Anterior cingulate cortex (tissue), 58 donors: ENCODE data around the gene HSD17B2.

ENCODE experiments used
- DNase-seq, 58 donors: peaks; one replicate each; lab custom pipeline; 2025; lab: John Stamatoyannopoulos, UW

HSD17B2 gene

DNA sequence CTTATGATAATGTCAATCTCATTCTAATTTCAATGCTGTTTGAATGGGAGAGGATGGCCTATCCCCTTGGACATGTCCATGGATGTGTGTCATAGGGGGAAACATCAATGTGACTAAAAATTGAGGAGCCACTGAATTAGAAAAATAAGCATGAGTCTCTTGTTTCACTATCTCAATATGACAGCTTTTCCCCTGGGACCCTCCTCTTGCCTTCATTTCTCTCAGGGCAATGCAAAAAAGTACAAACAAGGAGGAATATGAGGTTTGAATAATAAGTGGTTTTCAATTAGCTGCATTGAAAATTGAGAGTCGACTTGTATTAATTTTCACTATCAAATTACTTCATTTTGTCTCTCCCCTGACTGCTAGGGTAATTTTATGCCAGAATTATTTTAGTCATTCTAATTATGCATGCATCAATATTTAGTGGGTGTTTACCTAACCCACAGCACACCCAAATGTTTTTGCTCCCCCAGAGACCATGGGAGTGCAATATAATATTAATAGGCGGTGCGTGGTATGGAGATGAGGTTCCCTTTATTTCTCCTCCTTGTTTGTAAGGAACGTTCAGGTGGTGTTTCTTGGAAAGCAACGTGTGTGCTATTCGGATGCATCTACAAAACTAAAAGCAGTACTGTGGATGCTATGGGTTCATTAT is 17.0 kb upstream of the HSD17B2 start:
- no peak for DNase-seq

- no peak for DNase-seq
Measured at GRCh38 chr16:82019535-82019934, 15.5 kb upstream of the HSD17B2 start.

GRCh38 chr16:82020051-82020450 is 15.0 kb upstream of the HSD17B2 start:
- no peak for DNase-seq

- DNase-seq, result no peak
Measured at GRCh38 chr16:82023206-82023605, 11.8 kb upstream of the HSD17B2 start.

GRCh38 chr16:82024316-82024715 is 10.7 kb upstream of the HSD17B2 start:
- peak in 2 of 58 donors; percentile 12 to 16 for DNase-seq

- DNase-seq, result no peak
Measured at GRCh38 chr16:82024883-82025282, 10.2 kb upstream of the HSD17B2 start.

GRCh38 chr16:82027629-82028064 is 7.4 kb upstream of the HSD17B2 start:
- no peak for DNase-seq

GRCh38 chr16:82031116-82032084 is 3.7 kb upstream of the HSD17B2 start:
- peak in 4 of 58 donors; percentile 1 to 56 (median 14) for DNase-seq

DNA sequence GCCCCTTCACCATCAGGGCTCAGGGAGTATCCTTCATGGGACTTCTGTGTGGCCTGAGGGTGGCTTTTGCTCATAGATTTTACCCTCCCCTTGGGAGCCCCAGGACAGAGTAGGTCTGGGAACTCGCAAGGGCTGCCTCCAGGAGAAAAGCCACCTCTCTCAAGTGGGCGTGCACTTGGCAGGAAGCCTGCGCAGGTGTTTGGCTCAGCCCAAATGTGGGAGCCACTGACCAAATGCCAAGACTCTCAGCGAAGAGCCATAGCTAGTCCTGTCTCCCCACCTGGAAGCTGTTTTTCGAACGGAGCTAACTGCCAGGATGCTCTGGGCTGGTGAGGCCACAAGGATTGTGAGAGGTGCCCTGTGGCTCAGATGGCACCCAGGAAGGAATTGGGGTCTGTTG is 2.0 kb upstream of the HSD17B2 start:
- DNase-seq, result no peak

GRCh38 chr16:82033683-82034300 is 1.3 kb upstream of the HSD17B2 start:
- DNase-seq, result no peak

DNA sequence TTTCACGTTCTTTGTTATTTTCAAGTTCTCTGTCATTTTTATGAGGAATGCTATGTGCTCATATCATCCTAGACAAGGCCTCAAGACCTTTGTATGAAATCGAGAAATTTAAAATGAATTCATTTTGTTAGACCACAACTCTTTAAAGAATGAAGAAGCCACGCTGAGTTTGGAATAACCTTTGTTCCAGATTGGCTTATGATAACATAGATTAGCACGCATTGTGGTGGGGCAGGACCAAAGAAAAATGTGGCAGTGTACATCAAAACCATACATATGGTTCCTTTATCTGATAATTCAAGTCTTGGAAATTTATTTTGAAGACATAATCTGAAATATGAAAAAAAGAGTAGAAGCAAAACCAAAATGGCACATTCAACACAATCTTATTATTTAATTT is 2.2 kb downstream of the HSD17B2 start:
- no peak for DNase-seq

DNA sequence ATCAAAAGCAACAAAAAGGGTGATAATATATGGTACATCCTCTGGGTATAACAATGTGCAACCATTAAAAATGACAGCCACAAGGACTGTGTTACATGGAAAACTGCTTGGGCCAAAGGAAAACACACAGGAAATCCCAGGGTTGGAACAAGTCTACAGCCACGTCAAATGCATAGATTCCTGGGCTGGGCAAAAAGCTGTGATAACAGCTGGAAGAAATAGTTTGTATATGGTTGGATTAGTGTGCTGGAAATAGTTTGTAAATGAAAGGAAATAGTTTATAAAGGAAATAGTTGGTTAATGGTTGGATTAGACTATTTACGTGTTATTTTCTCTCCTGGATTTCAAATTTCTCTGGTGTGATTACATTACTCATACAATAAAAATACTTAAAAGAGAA is 2.6 kb downstream of the HSD17B2 start:
- DNase-seq, result no peak

GRCh38 chr16:82040296-82040695 is 5.2 kb downstream of the HSD17B2 start:
- no peak for DNase-seq

DNA sequence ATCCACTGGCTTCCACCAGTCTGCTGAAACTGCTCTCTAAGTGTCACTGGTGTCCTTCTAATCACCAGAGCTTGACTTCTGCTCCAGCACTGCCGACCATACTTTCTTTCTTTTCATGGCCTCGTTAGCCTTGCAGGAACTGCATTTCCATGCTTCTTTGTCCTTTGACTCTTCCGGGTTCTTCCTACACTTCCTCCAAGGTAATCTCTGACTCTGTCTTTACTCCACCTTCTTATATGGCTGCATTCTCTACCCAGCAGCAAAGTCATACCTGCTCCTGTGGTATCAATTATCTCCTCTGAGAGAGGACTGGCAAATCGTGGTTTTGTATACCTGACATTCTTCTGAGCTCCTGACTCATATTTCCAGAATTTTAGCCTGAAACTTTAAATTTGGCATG is 6.5 kb downstream of the HSD17B2 start:
- no peak for DNase-seq

- no peak for DNase-seq
Measured at GRCh38 chr16:82042144-82042543, 7.1 kb downstream of the HSD17B2 start.

DNA sequence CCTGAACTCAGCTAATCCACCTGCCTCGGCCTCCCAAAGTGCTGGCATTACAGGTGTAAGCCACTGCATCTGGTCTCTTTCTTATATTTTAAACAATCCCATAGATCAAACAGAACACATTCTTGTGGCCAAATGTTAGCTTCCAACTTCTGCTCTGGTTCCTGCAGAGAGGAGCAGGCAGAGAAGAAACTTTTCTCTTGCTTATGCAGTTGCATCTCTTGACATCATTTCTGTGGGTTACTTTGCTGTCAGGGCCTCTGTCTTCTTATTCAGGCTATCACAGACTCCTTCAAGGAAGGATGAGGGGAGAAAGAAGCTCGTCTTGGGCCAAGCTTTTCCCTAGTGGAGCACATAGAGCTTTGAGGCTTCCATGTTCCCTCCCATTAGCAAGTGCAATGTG is 7.8 kb downstream of the HSD17B2 start:
- no peak for DNase-seq

GRCh38 chr16:82043680-82044584 is 8.9 kb downstream of the HSD17B2 start:
- no peak for DNase-seq

DNA sequence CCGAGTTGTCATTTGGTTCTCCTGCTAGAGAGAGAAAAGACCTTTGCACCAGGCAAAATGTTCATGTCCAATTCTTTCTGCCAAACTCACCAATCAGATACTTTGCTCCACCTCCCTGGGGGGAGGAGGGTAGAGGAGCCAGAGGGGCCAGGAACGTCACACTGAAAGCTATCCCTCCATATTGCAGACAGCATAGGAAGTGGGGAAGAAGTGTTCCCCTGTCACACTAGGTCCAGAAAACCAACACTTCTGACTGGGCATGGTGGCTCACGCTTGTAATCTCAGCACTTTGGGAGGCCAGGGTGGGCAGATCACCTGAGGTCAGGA is 9.5 kb downstream of the HSD17B2 start:
- DNase-seq, result no peak

GRCh38 chr16:82045465-82045864 is 10.4 kb downstream of the HSD17B2 start:
- DNase-seq, result no peak

GRCh38 chr16:82046541-82046940 is 11.5 kb downstream of the HSD17B2 start:
- no peak for DNase-seq
